Activated B cell treated with CpG ODN at 0.5 μM for 24 hours (primary cell): ENCODE results near the gene FPR2. TPM values are rescaled to one million over a fixed set of nuclear protein-coding genes. Genes with fewer than 3 reads are reported as not detected.

Experiments used
- ATAC-seq: fragments of 200-7000 bp; cut with Tn5 transposase; one replicate; pipeline ENCODE4 v1.10.0; 2021; ENCODE audit warnings: low read depth, mild to moderate bottlenecking, moderate library complexity
- CTCF ChIA-PET: fragments of 350-600 bp; sonication (Branson Sonifier 250); formaldehyde crosslinking; loops from one replicate; lab custom pipeline; 2021; ENCODE audit warnings: antibody characterized with exemption; lab: Charles Lee
- POLR2A ChIA-PET: fragments of 350-600 bp; sonication (Branson Sonifier 250); formaldehyde crosslinking; loops from one replicate; lab custom pipeline; 2021; ENCODE audit warnings: antibody characterized with exemption; lab: Charles Lee
- DNase-seq: peaks from one replicate; pipeline ENCODE4 v3.0.0; 2022
- H3K27ac Mint-ChIP-seq: one replicate; pipeline ENCODE4 v1.8.0; 2020; ENCODE audit warnings: mixed read lengths
- H3K27me3 Mint-ChIP-seq: one replicate; pipeline ENCODE4 v1.8.0; 2021; ENCODE audit warnings: mixed read lengths
- H3K36me3 Mint-ChIP-seq: one replicate; pipeline ENCODE4 v1.8.0; 2021; ENCODE audit warnings: low read depth, mixed read lengths
- H3K4me1 Mint-ChIP-seq: one replicate; pipeline ENCODE4 v1.8.0; 2021; ENCODE audit warnings: mixed read lengths
- H3K4me3 Mint-ChIP-seq: one replicate; pipeline ENCODE4 v1.8.0; 2020; ENCODE audit warnings: mild to moderate bottlenecking, mixed read lengths
- H3K9me3 Mint-ChIP-seq: one replicate; pipeline ENCODE4 v1.8.0; 2020; ENCODE audit warnings: mixed read lengths
- intact Hi-C: fragments of 100-400 bp; cut with micrococcal nuclease; formaldehyde crosslinking; loops from one replicate; pipeline ENCODE4 v1.15.1; 2024
- total RNA-seq: library from RNA; stranded (reverse); gene quantifications from 2 replicates; pipeline ENCODE4 v1.2.3, GENCODE V29; 2022
- TF ChIP-seq, protein P1 (sequence below): fragments of 200-600 bp; IDR thresholded peaks from one replicate; pipeline ENCODE4 v1.8.0; 2022; ENCODE audit warnings: antibody characterized with exemption, mild to moderate bottlenecking

FPR2 gene
- total RNA-seq, 1 donor from 2014 or later = not detected

DNA sequence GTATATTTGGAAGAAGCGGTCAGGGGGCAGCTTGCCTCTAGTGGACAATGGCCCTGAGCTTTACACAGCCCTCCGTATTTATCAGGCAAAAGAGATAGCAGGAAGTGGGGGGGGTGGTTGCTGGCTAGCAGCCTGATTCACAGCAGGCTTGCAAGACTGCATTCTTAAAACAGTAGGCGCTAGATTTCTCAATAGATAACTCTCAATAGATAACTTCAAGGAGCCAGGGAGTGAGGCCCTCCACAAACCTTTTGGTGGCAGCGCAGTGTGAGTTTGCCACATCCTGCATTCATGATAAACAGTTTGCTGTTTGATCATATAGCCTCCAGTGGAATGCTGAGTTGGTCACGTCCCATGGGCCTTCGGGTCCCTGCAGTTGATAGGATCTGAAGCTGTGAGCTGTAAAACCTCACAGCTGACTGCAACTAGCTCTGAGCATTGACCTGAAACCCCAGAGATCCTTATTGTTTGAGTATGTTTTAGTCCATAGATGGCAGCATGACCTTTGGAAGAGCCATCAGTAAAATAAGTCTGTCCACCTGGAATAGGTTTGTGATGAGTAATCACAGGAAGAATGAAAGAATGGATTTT, 46.2 kb downstream of the FPR2 start:
- no peak overlapping the region for H3K4me3 Mint-ChIP-seq

DNA sequence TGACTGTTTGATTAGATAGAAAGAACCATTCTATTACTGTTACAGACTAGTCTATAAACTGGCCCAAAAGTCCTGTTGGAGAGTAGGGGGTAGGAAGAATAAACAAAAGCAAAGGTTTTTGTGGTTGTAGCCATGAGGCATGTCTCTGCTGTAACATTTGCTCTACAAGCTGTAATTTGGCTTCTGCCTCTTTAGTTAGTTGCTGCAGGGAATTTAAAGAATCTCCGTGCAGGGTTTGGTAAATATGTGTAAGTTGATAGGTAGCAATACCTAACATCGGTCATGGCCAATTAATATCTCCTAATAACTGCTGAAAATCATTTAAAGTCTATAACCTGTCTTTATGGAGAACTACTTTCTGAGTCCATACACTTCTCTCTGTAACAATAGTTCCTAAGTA, 46.9 kb downstream of the FPR2 start:
- TF ChIP-seq, protein P1, sequence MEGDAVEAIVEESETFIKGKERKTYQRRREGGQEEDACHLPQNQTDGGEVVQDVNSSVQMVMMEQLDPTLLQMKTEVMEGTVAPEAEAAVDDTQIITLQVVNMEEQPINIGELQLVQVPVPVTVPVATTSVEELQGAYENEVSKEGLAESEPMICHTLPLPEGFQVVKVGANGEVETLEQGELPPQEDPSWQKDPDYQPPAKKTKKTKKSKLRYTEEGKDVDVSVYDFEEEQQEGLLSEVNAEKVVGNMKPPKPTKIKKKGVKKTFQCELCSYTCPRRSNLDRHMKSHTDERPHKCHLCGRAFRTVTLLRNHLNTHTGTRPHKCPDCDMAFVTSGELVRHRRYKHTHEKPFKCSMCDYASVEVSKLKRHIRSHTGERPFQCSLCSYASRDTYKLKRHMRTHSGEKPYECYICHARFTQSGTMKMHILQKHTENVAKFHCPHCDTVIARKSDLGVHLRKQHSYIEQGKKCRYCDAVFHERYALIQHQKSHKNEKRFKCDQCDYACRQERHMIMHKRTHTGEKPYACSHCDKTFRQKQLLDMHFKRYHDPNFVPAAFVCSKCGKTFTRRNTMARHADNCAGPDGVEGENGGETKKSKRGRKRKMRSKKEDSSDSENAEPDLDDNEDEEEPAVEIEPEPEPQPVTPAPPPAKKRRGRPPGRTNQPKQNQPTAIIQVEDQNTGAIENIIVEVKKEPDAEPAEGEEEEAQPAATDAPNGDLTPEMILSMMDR = no peak
- Mint-ChIP-seq H3K4me1 (peaks cover 5% of the 10 kb centered on the region), H3K27ac (no peak overlapping the region), H3K9me3 (peaks cover 16% of the 10 kb centered on the region), H3K27me3 (no peaks in the 10 kb centered on the region), H3K36me3 (no peaks in the 10 kb centered on the region), H3K4me3 (no peak overlapping the region)
- intact Hi-C loops = no loop called here
- ChIA-PET CTCF (no interaction called here), POLR2A (no interaction called here)
- DNase-seq (no peak), ATAC-seq (no peak)

More for the DNA sequence above, 46.2 kb downstream of the FPR2 start:
- Mint-ChIP-seq H3K36me3 (no peaks in the 10 kb centered on the region), H3K9me3 (peaks cover 17% of the 10 kb centered on the region), H3K27ac (no peak overlapping the region), H3K27me3 (no peaks in the 10 kb centered on the region), H3K4me1 (peaks cover 5% of the 10 kb centered on the region)
- no peak for DNase-seq
- no peak for ATAC-seq
- CTCF ChIA-PET = no interaction called here
- POLR2A ChIA-PET = no interaction called here
- intact Hi-C loops = no loop called here
- TF ChIP-seq, protein P1 = no peak

DNA sequence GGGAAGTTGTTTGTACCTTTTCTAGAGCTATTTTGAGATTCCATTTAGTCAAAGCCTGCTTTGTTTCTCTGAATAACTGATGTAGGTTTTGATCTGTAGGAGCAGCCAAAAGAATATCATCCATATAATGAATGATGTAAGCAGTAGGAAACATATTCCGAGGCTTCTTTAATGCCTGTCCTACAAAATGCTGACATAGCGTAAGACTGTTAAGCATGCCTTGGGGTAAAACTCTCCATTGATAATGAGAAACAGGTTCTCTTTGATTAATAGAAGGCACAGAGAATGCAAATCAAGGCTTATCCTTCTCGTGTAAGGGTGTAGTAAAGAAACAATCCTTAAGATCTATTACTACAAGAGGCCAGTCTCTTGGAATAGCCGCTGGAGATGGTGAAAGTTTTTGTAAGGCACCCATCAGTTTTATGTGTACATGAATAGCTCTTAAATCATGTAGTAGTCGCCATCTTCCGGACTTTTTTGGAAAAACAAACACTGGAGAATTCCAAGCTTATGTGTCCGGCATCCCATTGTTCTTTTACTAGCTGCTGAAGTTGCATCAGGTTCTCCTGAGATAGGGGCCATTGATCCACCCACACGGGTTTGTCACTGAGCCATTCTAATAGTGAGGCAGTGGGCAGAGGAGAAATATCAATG, 47.5 kb downstream of the FPR2 start:
- no peak for DNase-seq
- POLR2A ChIA-PET = no interaction called here
- intact Hi-C loops = no loop called here
- H3K4me3 Mint-ChIP-seq = no peak overlapping the region
- H3K4me1 Mint-ChIP-seq = peaks cover 5% of the 10 kb centered on the region
- ATAC-seq = no peak
- TF ChIP-seq, protein P1 = no peak
- CTCF ChIA-PET = no interaction called here
- H3K27ac Mint-ChIP-seq = no peak overlapping the region
- H3K27me3 Mint-ChIP-seq = no peaks in the 10 kb centered on the region
- H3K9me3 Mint-ChIP-seq = peaks cover 13% of the 10 kb centered on the region
- H3K36me3 Mint-ChIP-seq = no peaks in the 10 kb centered on the region

DNA sequence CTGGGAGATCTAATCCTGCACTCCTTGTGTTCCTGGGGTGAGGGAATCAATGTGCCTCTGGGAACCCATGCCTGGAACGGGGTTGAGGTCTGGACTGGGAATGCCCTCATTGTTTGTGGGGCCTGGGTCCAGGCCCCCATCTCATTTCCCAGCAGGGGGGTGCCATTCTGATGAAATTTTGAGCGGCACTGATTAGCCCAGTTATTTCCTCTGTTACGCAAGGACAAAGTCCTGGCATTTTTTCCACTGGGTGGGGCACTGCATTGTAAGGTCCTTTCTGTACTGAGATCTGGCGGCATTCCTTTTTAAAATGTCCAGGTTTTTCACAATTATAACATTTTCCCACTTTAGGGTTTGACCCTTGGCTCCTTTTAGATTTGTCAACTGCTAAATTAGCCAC, 48.8 kb downstream of the FPR2 start:
- DNase-seq = no peak
- ChIA-PET CTCF (no interaction called here), POLR2A (no interaction called here)
- intact Hi-C loops = no loop called here
- Mint-ChIP-seq H3K9me3 (peaks cover 21% of the 10 kb centered on the region), H3K27me3 (no peaks in the 10 kb centered on the region), H3K27ac (no peak overlapping the region), H3K4me3 (no peak overlapping the region), H3K36me3 (no peaks in the 10 kb centered on the region), H3K4me1 (no peaks in the 10 kb centered on the region)
- TF ChIP-seq, protein P1 = no peak
- ATAC-seq = no peak

DNA sequence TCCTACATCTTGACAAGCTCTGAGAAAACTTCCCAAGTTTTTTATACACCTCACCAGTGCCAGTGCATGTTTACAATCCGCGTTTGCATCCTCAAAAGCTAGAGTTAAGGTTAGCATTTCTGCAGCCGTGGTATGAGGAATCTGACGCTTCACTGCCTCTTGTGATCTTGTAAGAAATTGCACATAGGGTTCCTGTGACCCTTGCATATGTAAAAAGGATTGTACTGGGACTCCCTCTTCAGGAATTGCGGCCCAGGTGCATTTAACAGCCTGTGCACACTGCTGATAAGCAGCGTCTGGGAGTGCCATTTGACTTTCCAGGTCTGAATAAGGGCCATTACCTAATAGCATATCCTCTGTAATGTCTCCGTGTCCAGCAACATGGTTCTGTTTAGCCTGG, 49.2 kb downstream of the FPR2 start:
- H3K4me3 Mint-ChIP-seq = no peak overlapping the region
- intact Hi-C loops = no loop called here
- no peaks in the 10 kb centered on the region for H3K27me3 Mint-ChIP-seq
- ATAC-seq (no peak), DNase-seq (no peak)
- ChIA-PET POLR2A (no interaction called here), CTCF (no interaction called here)
- TF ChIP-seq, protein P1 = no peak
- H3K9me3 Mint-ChIP-seq = peaks cover 21% of the 10 kb centered on the region
- no peaks in the 10 kb centered on the region for H3K4me1 Mint-ChIP-seq
- H3K27ac Mint-ChIP-seq = no peak overlapping the region
- H3K36me3 Mint-ChIP-seq = no peaks in the 10 kb centered on the region
